Liver (tissue), 9 donors: ENCODE data around the gene NDUFAF7. TPM values are rescaled to one million over a fixed set of nuclear protein-coding genes. Genes with fewer than 3 reads are reported as not detected.

Experiments
- DNase-seq: peaks from one replicate; pipeline ENCODE4 v3.0.0-alpha.2; 2017; ENCODE audit warnings: low spot score
- H3K27ac ChIP-seq, 2 donors: one replicate each; pipeline ENCODE4 v1.7.0; 2013; ENCODE audit warnings: inconsistent platforms in 2 of 2, low read length in 2 of 2, control low read depth in 1 of 2, low read depth in 1 of 2, mild to moderate bottlenecking in 1 of 2
- H3K27me3 ChIP-seq, 4 donors: one replicate each; pipeline versions ENCODE4 v1.6.1 to v1.7.0; 2013; ENCODE audit warnings: low read length in 3 of 4, inconsistent platforms in 1 of 4, mild to moderate bottlenecking in 1 of 4, moderate library complexity in 1 of 4; ENCODE audit not compliant: control insufficient read depth in 4 of 4, insufficient read depth in 4 of 4
- H3K36me3 ChIP-seq, 4 donors: one replicate each; pipeline versions ENCODE4 v1.6.1 to v1.7.0; 2013; ENCODE audit warnings: low read length in 3 of 4, mild to moderate bottlenecking in 3 of 4, low read depth in 1 of 4, moderate library complexity in 1 of 4; ENCODE audit not compliant: control insufficient read depth in 4 of 4, insufficient read depth in 3 of 4
- H3K4me1 ChIP-seq, 4 donors: one replicate each; pipeline versions ENCODE4 v1.6.1 to v1.7.0; 2013; ENCODE audit warnings: low read length in 3 of 4, mild to moderate bottlenecking in 3 of 4, moderate library complexity in 1 of 4; ENCODE audit not compliant: control insufficient read depth in 4 of 4, insufficient read depth in 4 of 4
- H3K4me3 ChIP-seq, 3 donors: one replicate each; pipeline versions ENCODE4 v1.6.1 to v1.7.0; 2013; ENCODE audit warnings: low read length in 3 of 3, control low read depth in 1 of 3, low read depth in 1 of 3, mild to moderate bottlenecking in 1 of 3
- H3K9ac ChIP-seq, 2 donors: one replicate each; pipeline ENCODE4 v1.7.0; 2013; ENCODE audit warnings: low read length in 2 of 2, mild to moderate bottlenecking in 2 of 2, moderate library complexity in 2 of 2, control low read depth in 1 of 2, low read depth in 1 of 2
- H3K9me3 ChIP-seq, 4 donors: one replicate each; pipeline versions ENCODE4 v1.6.1 to v1.7.0; 2013; ENCODE audit warnings: low read length in 3 of 4; ENCODE audit not compliant: control insufficient read depth in 4 of 4
- EGR1 ChIP-seq, 2 donors: IDR thresholded peaks; 2 replicates each; pipeline ENCODE4 v1.6.1; 2016 to 2018; ENCODE audit warnings: antibody characterized with exemption in 2 of 2, low read depth in 2 of 2
- FOXA1 ChIP-seq: IDR thresholded peaks from 2 replicates; pipeline ENCODE4 v1.6.1; 2016; ENCODE audit warnings: antibody characterized with exemption
- FOXA2 ChIP-seq: IDR thresholded peaks from 2 replicates; pipeline ENCODE4 v1.6.1; 2016; ENCODE audit warnings: antibody characterized with exemption
- GABPA ChIP-seq, 2 donors: IDR thresholded peaks in 1 of 2; conservative IDR thresholded peaks in 1 of 2; 2 replicates each; pipeline ENCODE4 v1.6.1; 2016; ENCODE audit warnings: antibody characterized with exemption in 2 of 2, mild to moderate bottlenecking in 1 of 2, moderate library complexity in 1 of 2
- HNF4A ChIP-seq, 2 donors: conservative IDR thresholded peaks; 2 replicates each; pipeline ENCODE4 v1.6.1; 2016; ENCODE audit warnings: antibody characterized with exemption in 2 of 2, mild to moderate bottlenecking in 2 of 2
- HNF4G ChIP-seq: IDR thresholded peaks from 2 replicates; pipeline ENCODE4 v1.6.1; 2016; ENCODE audit warnings: antibody characterized with exemption
- JUND ChIP-seq, 2 donors: IDR thresholded peaks; 2 replicates each; pipeline ENCODE4 v1.6.1; 2016; ENCODE audit warnings: antibody characterized with exemption in 2 of 2
- MAX ChIP-seq: IDR thresholded peaks from 2 replicates; pipeline ENCODE4 v1.6.1; 2016; ENCODE audit warnings: antibody characterized with exemption
- NR2F2 ChIP-seq: IDR thresholded peaks from 2 replicates; pipeline ENCODE4 v1.6.1; 2016; ENCODE audit warnings: antibody characterized with exemption
- RAD21 ChIP-seq, 2 donors: IDR thresholded peaks; 2 replicates each; pipeline ENCODE4 v1.6.1; 2016; ENCODE audit warnings: antibody characterized with exemption in 2 of 2, mild to moderate bottlenecking in 2 of 2
- RXRA ChIP-seq, 2 donors: IDR thresholded peaks; 2 replicates each; pipeline ENCODE4 v1.6.1; 2017 to 2018; ENCODE audit warnings: antibody characterized with exemption in 2 of 2, mild to moderate bottlenecking in 1 of 2
- SP1 ChIP-seq: IDR thresholded peaks from 2 replicates; pipeline ENCODE4 v1.6.1; 2018; ENCODE audit warnings: antibody characterized with exemption, mild to moderate bottlenecking
- TAF1 ChIP-seq: conservative IDR thresholded peaks from 2 replicates; pipeline ENCODE4 v1.6.1; 2016; ENCODE audit warnings: antibody characterized with exemption, mild to moderate bottlenecking
- YY1 ChIP-seq: IDR thresholded peaks from 2 replicates; pipeline ENCODE4 v1.6.1; 2016; ENCODE audit warnings: antibody characterized with exemption, mild to moderate bottlenecking
- ZBTB33 ChIP-seq: IDR thresholded peaks from 2 replicates; pipeline ENCODE4 v1.6.1; 2016; ENCODE audit warnings: antibody characterized with exemption
- WGBS: extraction: QIAGEN DNeasy Blood & Tissue Kit; methylation state at CpG from one replicate; pipeline ENCODE4 v1.1.7; 2013; 5-methylcytosine and 5-hydroxymethylcytosine counted together
- polyA plus RNA-seq, 2 donors: library from polyadenylated mRNA; stranded (reverse) in 1 of 2; unstranded in 1 of 2; fragments of 200-250 nt in 1 of 2; fragments of >200 nt in 1 of 2; fragmentation: Nextera tagmentation in 1 of 2; extraction: Ambion mirVana in 1 of 2; gene quantifications; one replicate each; pipeline versions ENCODE4 v1.2.1 to v1.2.3, GENCODE V29; 2013 to 2015
- total RNA-seq, 2 donors: library from RNA; depleted of rRNA; stranded (reverse); fragments of >200 nt; gene quantifications; one replicate each; pipeline ENCODE4 v1.2.3, GENCODE V29; 2014
- TF ChIP-seq, protein P1 (sequence below): fragments of 150-350 bp; IDR thresholded peaks from 2 replicates; pipeline ENCODE4 v1.5.1; 2017; ENCODE audit warnings: improper control_type of control experiment, low read depth, low read length; ENCODE audit not compliant: missing input control
- TF ChIP-seq, protein P2 (sequence below): IDR thresholded peaks from 2 replicates; pipeline ENCODE4 v1.6.1; 2016; ENCODE audit warnings: antibody characterized with exemption, mild to moderate bottlenecking
- TF ChIP-seq, protein P3 (sequence below): IDR thresholded peaks from 2 replicates; pipeline ENCODE4 v1.6.1; 2016; ENCODE audit warnings: antibody characterized with exemption
- donor health status: healthy.
- donor health status: healthy.
- donor health status: healthy.
- donor health status: healthy.
- donor health status: healthy.

The NDUFAF7 gene
- total and polyA plus RNA-seq, 4 donors = 8.7 to 13.6 (median 11.3) TPM

DNA sequence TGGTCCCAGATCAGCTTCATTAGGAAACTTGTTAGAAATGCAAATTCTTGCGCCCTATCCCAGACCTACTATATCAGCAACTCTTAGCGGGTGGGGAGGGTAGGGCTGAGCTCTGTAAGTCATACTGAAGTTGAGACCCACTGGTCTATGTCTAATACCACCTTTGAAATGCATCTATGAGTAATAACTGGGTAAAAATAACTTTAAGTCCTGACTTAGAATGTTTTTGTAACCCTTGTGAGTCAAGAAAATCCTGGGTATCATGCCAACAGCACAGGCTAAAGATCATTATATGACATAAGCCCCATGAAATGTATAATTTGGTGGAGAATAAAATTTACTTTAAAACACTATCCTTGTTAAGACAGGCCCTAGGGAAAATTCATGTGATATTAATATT, 51.7 kb downstream of the NDUFAF7 start:
- DNase-seq = no peak
- Histone ChIP-seq H3K27me3 (no peaks in the 10 kb centered on the region), H3K9ac (no peak overlapping the region), H3K4me3 (no peak overlapping the region), H3K9me3 (no peaks in the 10 kb centered on the region), H3K27ac (no peak overlapping the region), H3K36me3 (peaks cover 2 to 26% (median 17%) of the 10 kb centered on the region in 4 donors), H3K4me1 (no peaks in the 10 kb centered on the region)
- TF ChIP-seq FOXA2 (no peak), JUND (IDR thresholded peaks at IDR 0.05) (no peak), MAX (no peak), GABPA (IDR thresholded peaks at IDR 0.05 in 1 of 2, conservative IDR thresholded peaks at IDR 0.05 in 1 of 2) (no peak), NR2F2 (no peak), TAF1 (no peak), RAD21 (IDR thresholded peaks at IDR 0.05) (no peak), HNF4A (conservative IDR thresholded peaks at IDR 0.05) (no peak), EGR1 (IDR thresholded peaks at IDR 0.05; ENCODE audit: low read depth in 2 of 2) (no peak), FOXA1 (no peak)
- WGBS = 99% methylated on average over 2 of the region's 2 CpGs

GRCh38 chr2:37284381-37284780, 52.9 kb downstream of the NDUFAF7 start:
- Histone ChIP-seq H3K36me3 (peaks cover 2 to 29% (median 17%) of the 10 kb centered on the region in 4 donors), H3K27ac (no peak overlapping the region), H3K4me1 (no peaks in the 10 kb centered on the region), H3K9me3 (no peaks in the 10 kb centered on the region), H3K4me3 (no peak overlapping the region), H3K9ac (no peak overlapping the region), H3K27me3 (no peaks in the 10 kb centered on the region)
- DNase-seq = no peak
- TF ChIP-seq EGR1 (IDR thresholded peaks at IDR 0.05; ENCODE audit: low read depth in 2 of 2) (no peak), TAF1 (no peak), YY1 (no peak), RXRA (IDR thresholded peaks at IDR 0.05) (no peak), FOXA2 (no peak), SP1 (no peak), HNF4G (no peak), ZBTB33 (no peak), NR2F2 (no peak), JUND (IDR thresholded peaks at IDR 0.05) (no peak), RAD21 (IDR thresholded peaks at IDR 0.05) (no peak), MAX (no peak), GABPA (IDR thresholded peaks at IDR 0.05 in 1 of 2, conservative IDR thresholded peaks at IDR 0.05 in 1 of 2) (no peak), HNF4A (conservative IDR thresholded peaks at IDR 0.05) (no peak), FOXA1 (no peak)
- TF ChIP-seq, protein P1, sequence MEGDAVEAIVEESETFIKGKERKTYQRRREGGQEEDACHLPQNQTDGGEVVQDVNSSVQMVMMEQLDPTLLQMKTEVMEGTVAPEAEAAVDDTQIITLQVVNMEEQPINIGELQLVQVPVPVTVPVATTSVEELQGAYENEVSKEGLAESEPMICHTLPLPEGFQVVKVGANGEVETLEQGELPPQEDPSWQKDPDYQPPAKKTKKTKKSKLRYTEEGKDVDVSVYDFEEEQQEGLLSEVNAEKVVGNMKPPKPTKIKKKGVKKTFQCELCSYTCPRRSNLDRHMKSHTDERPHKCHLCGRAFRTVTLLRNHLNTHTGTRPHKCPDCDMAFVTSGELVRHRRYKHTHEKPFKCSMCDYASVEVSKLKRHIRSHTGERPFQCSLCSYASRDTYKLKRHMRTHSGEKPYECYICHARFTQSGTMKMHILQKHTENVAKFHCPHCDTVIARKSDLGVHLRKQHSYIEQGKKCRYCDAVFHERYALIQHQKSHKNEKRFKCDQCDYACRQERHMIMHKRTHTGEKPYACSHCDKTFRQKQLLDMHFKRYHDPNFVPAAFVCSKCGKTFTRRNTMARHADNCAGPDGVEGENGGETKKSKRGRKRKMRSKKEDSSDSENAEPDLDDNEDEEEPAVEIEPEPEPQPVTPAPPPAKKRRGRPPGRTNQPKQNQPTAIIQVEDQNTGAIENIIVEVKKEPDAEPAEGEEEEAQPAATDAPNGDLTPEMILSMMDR = no peak
- TF ChIP-seq, protein P2, sequence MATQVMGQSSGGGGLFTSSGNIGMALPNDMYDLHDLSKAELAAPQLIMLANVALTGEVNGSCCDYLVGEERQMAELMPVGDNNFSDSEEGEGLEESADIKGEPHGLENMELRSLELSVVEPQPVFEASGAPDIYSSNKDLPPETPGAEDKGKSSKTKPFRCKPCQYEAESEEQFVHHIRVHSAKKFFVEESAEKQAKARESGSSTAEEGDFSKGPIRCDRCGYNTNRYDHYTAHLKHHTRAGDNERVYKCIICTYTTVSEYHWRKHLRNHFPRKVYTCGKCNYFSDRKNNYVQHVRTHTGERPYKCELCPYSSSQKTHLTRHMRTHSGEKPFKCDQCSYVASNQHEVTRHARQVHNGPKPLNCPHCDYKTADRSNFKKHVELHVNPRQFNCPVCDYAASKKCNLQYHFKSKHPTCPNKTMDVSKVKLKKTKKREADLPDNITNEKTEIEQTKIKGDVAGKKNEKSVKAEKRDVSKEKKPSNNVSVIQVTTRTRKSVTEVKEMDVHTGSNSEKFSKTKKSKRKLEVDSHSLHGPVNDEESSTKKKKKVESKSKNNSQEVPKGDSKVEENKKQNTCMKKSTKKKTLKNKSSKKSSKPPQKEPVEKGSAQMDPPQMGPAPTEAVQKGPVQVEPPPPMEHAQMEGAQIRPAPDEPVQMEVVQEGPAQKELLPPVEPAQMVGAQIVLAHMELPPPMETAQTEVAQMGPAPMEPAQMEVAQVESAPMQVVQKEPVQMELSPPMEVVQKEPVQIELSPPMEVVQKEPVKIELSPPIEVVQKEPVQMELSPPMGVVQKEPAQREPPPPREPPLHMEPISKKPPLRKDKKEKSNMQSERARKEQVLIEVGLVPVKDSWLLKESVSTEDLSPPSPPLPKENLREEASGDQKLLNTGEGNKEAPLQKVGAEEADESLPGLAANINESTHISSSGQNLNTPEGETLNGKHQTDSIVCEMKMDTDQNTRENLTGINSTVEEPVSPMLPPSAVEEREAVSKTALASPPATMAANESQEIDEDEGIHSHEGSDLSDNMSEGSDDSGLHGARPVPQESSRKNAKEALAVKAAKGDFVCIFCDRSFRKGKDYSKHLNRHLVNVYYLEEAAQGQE = no peak
- TF ChIP-seq, protein P3, sequence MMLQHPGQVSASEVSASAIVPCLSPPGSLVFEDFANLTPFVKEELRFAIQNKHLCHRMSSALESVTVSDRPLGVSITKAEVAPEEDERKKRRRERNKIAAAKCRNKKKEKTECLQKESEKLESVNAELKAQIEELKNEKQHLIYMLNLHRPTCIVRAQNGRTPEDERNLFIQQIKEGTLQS = no peak
